Endothelial cell (in vitro differentiated cells): ENCODE data around the gene TMEM151A. TPM values are rescaled to one million over a fixed set of nuclear protein-coding genes. Genes with fewer than 3 reads are reported as not detected.

ENCODE experiments used
- DNase-seq: peaks from one replicate; pipeline ENCODE4 v3.0.0; 2021; ENCODE audit warnings: low spot score
- H3K27ac Mint-ChIP-seq: one replicate; pipeline ENCODE4 v1.8.0; 2021; ENCODE audit warnings: mixed read lengths, inconsistent platforms; ENCODE audit not compliant: unreplicated experiment
- H3K27me3 Mint-ChIP-seq: one replicate; pipeline ENCODE4 v1.8.0; 2021; ENCODE audit warnings: mild to moderate bottlenecking, moderate library complexity, mixed read lengths, inconsistent platforms; ENCODE audit not compliant: unreplicated experiment
- H3K36me3 Mint-ChIP-seq: one replicate; pipeline ENCODE4 v1.8.0; 2021; ENCODE audit warnings: mild to moderate bottlenecking, low read depth, mixed read lengths, inconsistent platforms; ENCODE audit not compliant: unreplicated experiment
- H3K4me1 Mint-ChIP-seq: one replicate; pipeline ENCODE4 v1.8.0; 2021; ENCODE audit warnings: mild to moderate bottlenecking, mixed read lengths, inconsistent platforms; ENCODE audit not compliant: unreplicated experiment
- H3K4me3 Mint-ChIP-seq: one replicate; pipeline ENCODE4 v1.8.0; 2021; ENCODE audit warnings: mild to moderate bottlenecking, mixed read lengths, inconsistent platforms; ENCODE audit not compliant: unreplicated experiment
- H3K9me3 Mint-ChIP-seq: one replicate; pipeline ENCODE4 v1.8.0; 2021; ENCODE audit warnings: mixed read lengths, inconsistent platforms; ENCODE audit not compliant: unreplicated experiment
- CTCF ChIP-seq: fragments of 200-600 bp; sonication (generic); IDR thresholded peaks from one replicate; pipeline ENCODE4 v1.5.0; 2021; ENCODE audit warnings: antibody characterized with exemption; ENCODE audit not compliant: unreplicated experiment
- total RNA-seq: library from RNA; stranded (reverse); fragmentation: NEBNext Ultra II Directional; extraction: Animal tissue kit (Norgen Biotek cat#: 25700); gene quantifications from one replicate; pipeline ENCODE4 v1.2.1, GENCODE V29; 2021; ENCODE audit not compliant: unreplicated experiment

The TMEM151A gene
- total RNA-seq, 1 donor from 2014 or later, result not detected

GRCh38 chr11:66314561-66315497 lies 23.1 kb downstream of the TMEM151A start:
- H3K4me3 Mint-ChIP-seq, result peak overlapping the region; percentile 76

DNA sequence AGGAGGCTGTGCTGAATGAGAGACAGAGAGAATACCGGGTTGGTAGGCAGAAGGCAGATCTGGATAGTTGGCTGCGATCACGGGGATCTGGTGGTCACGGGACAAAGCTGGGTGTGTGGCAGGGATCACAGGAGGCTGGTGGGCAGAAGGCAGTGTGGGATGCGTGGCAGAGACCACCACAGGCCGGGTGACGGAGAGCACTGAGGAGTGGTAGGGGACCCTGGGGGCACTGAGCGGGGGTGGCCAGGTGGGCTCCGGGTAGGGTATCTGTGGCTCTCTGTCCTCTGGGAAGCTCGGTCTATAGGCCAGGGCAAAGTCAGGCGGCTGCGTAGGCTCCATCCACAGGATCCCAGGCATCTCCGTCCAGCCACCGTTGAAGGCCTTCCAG lies 23.8 kb downstream of the TMEM151A start:
- Mint-ChIP-seq H3K27ac (peak overlapping the region; percentile 34), H3K4me3 (peak overlapping the region; percentile 76), H3K27me3 (peaks cover 26% of the 10 kb centered on the region), H3K36me3 (peaks cover 5% of the 10 kb centered on the region), H3K4me1 (peaks cover 23% of the 10 kb centered on the region), H3K9me3 (no peaks in the 10 kb centered on the region)
- no peak for DNase-seq
- TF ChIP-seq CTCF, result no peak

More at GRCh38 chr11:66314561-66315497, 23.1 kb downstream of the TMEM151A start:
- Mint-ChIP-seq H3K27me3 (peaks cover 23% of the 10 kb centered on the region), H3K9me3 (no peaks in the 10 kb centered on the region), H3K27ac (peak overlapping the region; percentile 34), H3K4me1 (peaks cover 27% of the 10 kb centered on the region), H3K36me3 (peaks cover 5% of the 10 kb centered on the region)
- DNase-seq, result no peak
- no peak for TF ChIP-seq CTCF

DNA sequence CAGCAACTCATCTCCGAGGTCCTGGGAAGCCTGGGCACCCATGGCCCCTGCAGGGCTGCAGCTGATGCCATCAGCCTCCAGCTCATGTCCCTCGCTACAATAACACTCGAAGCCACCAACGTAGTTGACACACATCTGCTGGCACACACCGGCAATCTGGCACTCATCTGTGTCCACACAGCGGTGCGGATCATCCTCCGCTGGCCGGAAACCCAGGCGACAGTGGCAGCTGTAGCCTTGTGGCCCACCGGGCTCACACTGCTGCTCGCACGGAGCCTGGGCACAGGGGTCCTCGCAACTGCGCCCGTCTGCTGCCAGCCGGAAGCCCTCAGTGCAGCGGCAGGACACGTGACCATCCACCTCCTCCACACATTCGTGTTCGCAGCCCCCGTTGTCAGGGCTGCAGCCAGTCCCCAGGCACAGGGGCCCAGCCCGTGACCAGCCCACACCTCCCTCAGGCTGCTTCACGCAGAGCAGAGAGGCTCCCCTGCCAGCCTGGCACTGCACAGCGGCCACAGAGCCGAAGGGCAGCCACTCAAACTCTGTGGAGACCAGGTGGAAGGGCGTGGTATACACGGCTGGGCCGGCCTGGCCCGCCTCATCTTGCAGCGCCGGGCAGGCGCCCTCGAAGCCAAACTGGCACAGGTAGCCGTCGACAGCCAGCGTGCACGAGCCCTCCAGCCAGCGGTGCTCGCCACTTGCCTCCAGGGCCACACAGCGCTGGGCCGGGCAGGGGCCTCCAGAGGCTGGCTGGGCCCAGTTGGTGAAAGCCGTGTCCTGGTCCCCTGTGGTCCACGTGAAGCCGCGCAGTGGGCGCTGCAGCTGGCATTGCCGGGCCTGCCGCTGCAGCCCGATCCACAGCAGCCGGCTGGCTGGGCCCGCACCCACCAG lies 24.5 kb downstream of the TMEM151A start:
- H3K27ac Mint-ChIP-seq, result no peak overlapping the region
- peaks cover 5% of the 10 kb centered on the region for H3K36me3 Mint-ChIP-seq
- peaks cover 23% of the 10 kb centered on the region for H3K4me1 Mint-ChIP-seq
- H3K4me3 Mint-ChIP-seq, result no peak overlapping the region
- no peak for DNase-seq
- no peaks in the 10 kb centered on the region for H3K9me3 Mint-ChIP-seq
- peaks cover 28% of the 10 kb centered on the region for H3K27me3 Mint-ChIP-seq
- TF ChIP-seq CTCF, result no peak

GRCh38 chr11:66316849-66317251 lies 25.2 kb downstream of the TMEM151A start, which contains the start of gene CD248:
TSS of gene CD248 (minus strand) at chr11:66317044. CDS start at chr11:66317027, 17 bp downstream.
- TF ChIP-seq CTCF, result no peak
- Mint-ChIP-seq H3K4me3 (no peak within 1 kb of the TSS), H3K9me3 (no peaks in the 10 kb centered on the region), H3K4me1 (peaks cover 22% of the 10 kb centered on the region), H3K36me3 (peaks cover 5% of the 10 kb centered on the region), H3K27me3 (peaks cover 23% of the 10 kb centered on the region), H3K27ac (peak within 1 kb of the TSS; percentile 72)
- DNase-seq, result peak; percentile 37
